HEK293T (cell line): Measurements from ENCODE around the gene AKR1A1.

ENCODE experiments used
- CTCF ChIA-PET: fragments of 350-600 bp; formaldehyde crosslinking; extraction: SDS; loops from one replicate; lab custom pipeline; 2021; ENCODE audit warnings: antibody characterized with exemption, inconsistent platforms; lab: Yijun Ruan, JAX
- POLR2A ChIA-PET: fragments of 350-600 bp; formaldehyde crosslinking; extraction: SDS; loops from one replicate; lab custom pipeline; 2020; ENCODE audit warnings: antibody characterized with exemption, inconsistent platforms; lab: Yijun Ruan, JAX
- DNase-seq: peaks from one replicate; pipeline ENCODE4 v3.0.0; 2012; ENCODE audit warnings: mixed read lengths; ENCODE audit errors: extremely low spot score
- ARNT ChIP-seq: fragments of 450-650 bp; IDR thresholded peaks from 2 replicates; pipeline ENCODE4 v1.6.1; 2017; ENCODE audit warnings: mild to moderate bottlenecking
- BHLHE40 ChIP-seq: fragments of 450-650 bp; IDR thresholded peaks from 2 replicates; pipeline ENCODE4 v1.6.1; 2016; ENCODE audit warnings: mild to moderate bottlenecking, moderate library complexity, borderline replicate concordance
- CTBP1 ChIP-seq: fragments of 450-650 bp; IDR thresholded peaks from 2 replicates; pipeline ENCODE4 v1.6.1; 2016; ENCODE audit warnings: borderline replicate concordance
- ELF4 ChIP-seq: fragments of 450-650 bp; IDR thresholded peaks from 2 replicates; pipeline ENCODE4 v1.6.1; 2017; ENCODE audit warnings: antibody characterized with exemption
- FOXA1 ChIP-seq: fragments of 450-650 bp; IDR thresholded peaks from 2 replicates; pipeline ENCODE4 v1.6.1; 2016; ENCODE audit warnings: mild to moderate bottlenecking
- FOXK2 ChIP-seq: fragments of 450-650 bp; IDR thresholded peaks from 2 replicates; pipeline ENCODE4 v1.6.1; 2016; ENCODE audit warnings: mild to moderate bottlenecking
- FOXM1 ChIP-seq: fragments of 450-650 bp; IDR thresholded peaks from 2 replicates; pipeline ENCODE4 v1.6.1; 2017; ENCODE audit warnings: mild to moderate bottlenecking, borderline replicate concordance
- HDGF ChIP-seq: fragments of 450-650 bp; IDR thresholded peaks from 2 replicates; pipeline ENCODE4 v1.6.1; 2017; ENCODE audit warnings: antibody characterized with exemption, borderline replicate concordance
- L3MBTL2 ChIP-seq: fragments of 450-650 bp; conservative IDR thresholded peaks from 2 replicates; pipeline ENCODE4 v1.6.1; 2016; ENCODE audit warnings: mild to moderate bottlenecking
- LEF1 ChIP-seq: fragments of 450-650 bp; IDR thresholded peaks from 2 replicates; pipeline ENCODE4 v1.6.1; 2017; ENCODE audit warnings: mild to moderate bottlenecking, borderline replicate concordance
- NFRKB ChIP-seq: fragments of 450-650 bp; IDR thresholded peaks from 2 replicates; pipeline ENCODE4 v1.6.1; 2016; ENCODE audit warnings: mild to moderate bottlenecking, moderate library complexity
- SP1 ChIP-seq: fragments of 450-650 bp; IDR thresholded peaks from 2 replicates; pipeline ENCODE4 v1.6.1; 2017
- SUZ12 ChIP-seq: fragments of 450-650 bp; IDR thresholded peaks from 2 replicates; pipeline ENCODE4 v1.6.1; 2016; ENCODE audit warnings: mild to moderate bottlenecking
- TARDBP ChIP-seq: fragments of 450-650 bp; IDR thresholded peaks from 2 replicates; pipeline ENCODE4 v1.6.1; 2016
- ZNF384 ChIP-seq: fragments of 450-650 bp; IDR thresholded peaks from 2 replicates; pipeline ENCODE4 v1.6.1; 2016
- TF ChIP-seq, protein P1 (sequence below): fragments of 450-650 bp; IDR thresholded peaks from 2 replicates; pipeline ENCODE4 v1.6.1; 2016

Gene AKR1A1

DNA sequence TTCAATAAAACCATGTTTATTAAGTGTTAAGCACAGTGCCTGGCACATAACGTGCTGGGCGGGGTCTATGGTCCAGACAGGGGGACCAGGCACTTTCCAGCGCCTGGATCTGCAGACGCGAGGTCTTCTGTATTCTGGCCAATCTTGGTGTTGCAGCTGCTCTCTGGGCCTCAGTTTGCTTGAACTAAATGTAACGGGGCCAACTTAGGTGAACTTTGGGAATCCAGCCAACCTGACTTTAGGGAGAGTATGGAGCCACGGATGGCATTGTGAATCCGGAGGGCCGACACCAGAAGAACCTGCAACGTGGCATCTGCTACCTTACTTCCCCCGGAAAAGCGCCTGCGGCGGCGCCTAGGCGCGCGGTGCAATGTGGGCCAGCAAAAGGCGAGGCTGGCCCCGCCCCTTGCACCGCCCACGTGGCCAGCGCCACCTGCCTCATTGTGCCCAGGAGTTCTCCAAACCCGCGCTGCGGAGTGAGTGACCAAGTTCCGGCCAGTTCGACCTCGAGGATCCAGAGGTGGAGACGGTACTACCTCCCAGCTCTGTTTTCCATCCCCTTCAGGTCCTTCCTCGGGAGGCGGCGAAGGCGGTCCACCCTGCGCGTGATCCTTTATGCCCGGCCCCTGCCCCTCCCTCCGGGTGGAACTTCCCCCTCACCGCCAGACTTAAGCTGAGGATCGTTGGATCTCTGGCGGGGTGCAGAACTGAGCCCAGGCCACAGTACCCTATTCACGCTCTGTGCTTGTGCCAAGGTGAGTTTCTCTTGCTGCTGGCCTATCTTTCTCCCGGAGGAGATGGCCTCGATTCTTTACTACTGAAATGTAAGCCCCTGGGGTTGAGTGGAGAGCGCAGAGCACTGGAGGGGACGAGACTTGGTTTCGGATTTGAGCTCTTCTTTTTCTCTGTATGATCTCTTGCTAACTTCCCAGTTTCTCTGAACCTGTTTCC, at the start of gene AKR1A1:
Gene AKR1A1 (plus strand): TSS at position 426 of the 951 bp plus-strand sequence. CDS start 10,969 bp downstream, outside the sequence.
- TF ChIP-seq LEF1 = no peak
- no peak for TF ChIP-seq FOXK2
- TF ChIP-seq, protein P1, sequence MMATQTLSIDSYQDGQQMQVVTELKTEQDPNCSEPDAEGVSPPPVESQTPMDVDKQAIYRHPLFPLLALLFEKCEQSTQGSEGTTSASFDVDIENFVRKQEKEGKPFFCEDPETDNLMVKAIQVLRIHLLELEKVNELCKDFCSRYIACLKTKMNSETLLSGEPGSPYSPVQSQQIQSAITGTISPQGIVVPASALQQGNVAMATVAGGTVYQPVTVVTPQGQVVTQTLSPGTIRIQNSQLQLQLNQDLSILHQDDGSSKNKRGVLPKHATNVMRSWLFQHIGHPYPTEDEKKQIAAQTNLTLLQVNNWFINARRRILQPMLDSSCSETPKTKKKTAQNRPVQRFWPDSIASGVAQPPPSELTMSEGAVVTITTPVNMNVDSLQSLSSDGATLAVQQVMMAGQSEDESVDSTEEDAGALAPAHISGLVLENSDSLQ = no peak
- TF ChIP-seq HDGF = no peak
- peak; percentile 97 for TF ChIP-seq L3MBTL2
- no peak for TF ChIP-seq FOXM1
- TF ChIP-seq ARNT = no peak
- TF ChIP-seq ZNF384 = peak; percentile 67; the same call in 1 of the 2 replicates
- no peak for TF ChIP-seq FOXA1
- no peak for TF ChIP-seq NFRKB
- TF ChIP-seq SUZ12 = no peak
- no peak for TF ChIP-seq BHLHE40
- no peak for TF ChIP-seq ELF4
- DNase-seq = peak; percentile 90
- POLR2A ChIA-PET = interaction anchor here (0.8 to 2.5 kb wide), 18 partner anchors 8 to 563 kb away, joined by 3 to 68 read pairs (median 7); partner anchors contain the start of genes CCDC163, MMACHC, MUTYH and PRDX1
- CTCF ChIA-PET = interaction anchor here (0.9 to 1.2 kb wide), 3 partner anchors 18 to 38 kb away, joined by 3 to 7 read pairs (median 3); no protein-coding TSS in a partner anchor

DNA sequence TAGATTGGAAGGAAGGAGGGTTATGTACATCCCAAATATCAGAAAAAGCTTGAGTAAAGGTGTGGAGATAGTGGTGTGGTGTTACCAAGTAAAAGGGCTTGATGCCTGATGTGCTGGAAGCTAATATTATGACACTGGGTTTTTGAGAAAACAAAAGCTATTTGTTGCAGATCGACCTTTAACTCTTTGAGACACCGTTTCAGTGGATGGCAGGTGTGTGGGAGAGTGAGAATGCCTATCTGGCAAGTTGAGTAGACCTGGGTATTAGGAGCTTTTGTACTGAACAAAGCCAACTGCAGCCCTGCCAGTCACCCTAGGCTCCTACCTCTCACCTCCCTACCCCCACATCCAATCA, 49.1 kb upstream of the AKR1A1 start:
- ChIA-PET CTCF (interaction anchor here (0.5 to 0.6 kb wide), 3 partner anchors 10 to 779 kb away, joined by 3 to 4 read pairs (median 3); no protein-coding TSS in a partner anchor), POLR2A (interaction anchor here (0.9 to 3.4 kb wide), 10 partner anchors 9 to 490 kb away, joined by 3 to 36 read pairs (median 4); partner anchors contain the start of genes HECTD3, PRDX1 and TESK2)
- DNase-seq = no peak
- TF ChIP-seq ARNT = no peak
- TF ChIP-seq L3MBTL2 = no peak
- no peak for TF ChIP-seq FOXM1
- no peak for TF ChIP-seq BHLHE40
- no peak for TF ChIP-seq CTBP1

DNA sequence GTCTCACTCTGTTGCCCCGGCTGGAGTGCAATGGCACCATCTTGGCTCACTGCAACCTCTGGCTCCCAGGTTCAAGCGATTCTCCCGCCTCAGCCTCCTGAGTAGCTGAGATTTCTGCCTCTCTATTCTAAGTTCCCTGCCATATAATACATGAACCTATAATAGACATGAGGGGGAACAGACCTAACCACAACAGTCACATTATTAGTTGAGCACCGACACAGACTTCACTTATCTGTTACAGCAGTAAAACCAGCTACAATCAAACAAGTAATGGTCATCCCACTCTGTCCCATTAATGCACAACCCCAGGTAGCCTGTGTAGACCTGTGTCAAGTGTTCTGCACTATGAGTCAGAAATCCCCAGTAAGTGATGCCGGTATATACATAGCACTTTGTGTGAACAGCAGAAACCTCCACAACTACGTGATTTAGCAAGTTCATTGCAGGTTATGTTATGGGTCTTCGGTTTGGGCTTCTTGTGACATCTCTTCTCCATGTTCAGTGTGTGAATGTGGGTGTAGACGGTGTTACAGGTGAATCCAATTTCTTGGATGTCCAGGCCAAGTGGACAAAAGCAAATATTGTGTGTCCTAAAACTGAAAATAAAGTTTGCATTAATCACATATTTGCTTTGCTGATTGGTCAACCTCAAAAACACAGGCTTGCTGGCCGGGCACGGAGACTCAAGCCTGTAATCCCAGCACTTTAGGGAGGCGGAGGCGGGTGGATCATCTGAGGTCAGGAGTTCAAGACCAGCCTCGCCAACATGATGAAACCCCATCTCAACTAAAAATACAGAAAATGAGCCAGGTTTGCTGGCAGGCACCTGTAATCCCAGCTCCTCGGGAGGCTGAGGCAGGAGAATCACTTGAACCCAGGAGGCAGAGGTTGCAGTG, 46.9 kb upstream of the AKR1A1 start:
- ChIA-PET CTCF (no interaction called here), POLR2A (interaction anchor here (1.5 kb wide), 1 partner anchor 18 kb away, joined by 5 read pairs; the partner anchor contains the start of gene PRDX1)
- DNase-seq = no peak
- no peak for TF ChIP-seq ELF4
- TF ChIP-seq FOXM1 = no peak
- TF ChIP-seq ARNT = no peak
- no peak for TF ChIP-seq SP1
- TF ChIP-seq NFRKB = no peak
- TF ChIP-seq, protein P1 = no peak
- TF ChIP-seq FOXA1 = no peak
- no peak for TF ChIP-seq TARDBP
- TF ChIP-seq CTBP1 = no peak
- no peak for TF ChIP-seq FOXK2

DNA sequence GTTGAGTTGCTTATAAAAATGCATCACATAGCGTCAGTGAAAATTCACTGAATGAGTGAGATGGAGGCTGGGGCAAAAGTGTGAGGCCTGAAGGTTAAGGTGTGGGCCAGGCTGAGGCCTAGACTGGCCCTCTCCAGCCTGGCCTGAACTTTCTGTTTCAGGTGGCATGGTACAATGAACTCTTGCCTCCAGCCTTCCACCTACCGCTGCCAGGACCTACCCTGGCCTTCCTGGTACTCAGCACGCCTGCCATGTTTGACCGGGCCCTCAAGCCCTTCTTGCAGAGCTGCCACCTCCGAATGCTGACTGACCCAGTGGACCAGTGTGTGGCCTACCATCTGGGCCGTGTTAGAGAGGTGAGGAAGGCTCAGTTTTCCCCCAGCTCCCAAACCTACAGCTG, 43.4 kb upstream of the AKR1A1 start:
- TF ChIP-seq HDGF = no peak
- TF ChIP-seq L3MBTL2 = no peak
- ChIA-PET CTCF (no interaction called here), POLR2A (no interaction called here)
- no peak for DNase-seq

DNA sequence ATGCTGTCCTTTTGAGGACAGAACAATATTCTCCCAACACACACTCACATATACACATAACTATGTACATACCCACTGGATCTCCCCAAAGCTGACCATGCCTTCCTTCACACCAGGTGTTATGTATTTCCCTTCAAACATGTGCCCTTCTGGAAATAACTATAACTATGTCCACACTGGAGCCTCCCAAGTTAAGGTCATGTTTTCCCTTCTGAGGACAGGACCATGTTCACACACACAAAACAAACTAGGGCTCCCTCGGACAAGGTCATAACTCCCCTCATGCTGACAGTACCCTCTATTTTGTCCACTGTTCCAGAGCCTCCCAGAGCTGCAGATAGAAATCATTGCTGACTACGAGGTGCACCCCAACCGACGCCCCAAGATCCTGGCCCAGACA, 42.7 kb upstream of the AKR1A1 start:
- ChIA-PET POLR2A (interaction anchor here (1.0 to 1.5 kb wide), 5 partner anchors 8 to 168 kb away, joined by 3 to 8 read pairs (median 4); partner anchors contain the start of genes AKR1A1, CCDC163, MMACHC and MUTYH), CTCF (interaction anchor here (1.4 kb wide), 1 partner anchor 62 kb away, joined by 3 read pairs; no protein-coding TSS in a partner anchor)
- TF ChIP-seq BHLHE40 = no peak
- no peak for TF ChIP-seq ARNT
- TF ChIP-seq SP1 = no peak
- no peak for TF ChIP-seq FOXA1
- DNase-seq = no peak
